Naive thymus-derived CD4-positive, alpha-beta T cell (primary cell): ENCODE results near the gene SH3RF3. TPM values are rescaled to one million over a fixed set of nuclear protein-coding genes. Genes with fewer than 3 reads are reported as not detected.

Experiments used
- ATAC-seq: fragments of 150-1000 bp; cut with Tn5 transposase; 2 replicates; pipeline ENCODE4 v1.10.0; 2021; ENCODE audit warnings: mild to moderate bottlenecking, moderate library complexity
- CTCF ChIA-PET: fragments of 350-600 bp; sonication (Branson Sonifier 250); formaldehyde crosslinking; loops from one replicate; lab custom pipeline; 2021; ENCODE audit warnings: antibody characterized with exemption; lab: Charles Lee
- POLR2A ChIA-PET: fragments of 350-600 bp; sonication (Branson Sonifier 250); formaldehyde crosslinking; loops from one replicate; lab custom pipeline; 2021; ENCODE audit warnings: antibody characterized with exemption, inconsistent platforms; lab: Charles Lee
- DNase-seq, 9 donors: peaks; one replicate each; pipeline versions ENCODE4 v3.0.0 to v3.0.0-alpha.2; 2020 to 2022; ENCODE audit warnings: mixed read lengths in 1 of 9
- H3K27ac ChIP-seq: one replicate; pipeline ENCODE4 v1.7.0; 2013; ENCODE audit warnings: mild to moderate bottlenecking, low read depth, low read length, moderate library complexity
- H3K27me3 ChIP-seq, 2 donors: one replicate each; pipeline ENCODE4 v1.7.0; 2013; ENCODE audit warnings: low read length in 2 of 2, mild to moderate bottlenecking in 2 of 2, moderate library complexity in 2 of 2; ENCODE audit not compliant: control insufficient read depth in 2 of 2, insufficient read depth in 2 of 2
- H3K36me3 ChIP-seq, 3 experiments: 1 replicate in 2 of 3; 2 replicates in 1 of 3; pipeline ENCODE4 v1.7.0; 2013; ENCODE audit warnings: low read length in 3 of 3, mild to moderate bottlenecking in 3 of 3, moderate library complexity in 1 of 3; ENCODE audit not compliant: insufficient read depth in 3 of 3, control insufficient read depth in 2 of 3
- H3K4me1 ChIP-seq, 2 donors: one replicate each; pipeline ENCODE4 v1.7.0; 2013; ENCODE audit warnings: low read length in 2 of 2, mild to moderate bottlenecking in 2 of 2, moderate library complexity in 1 of 2; ENCODE audit not compliant: control insufficient read depth in 2 of 2, insufficient read depth in 2 of 2
- H3K4me3 ChIP-seq: 2 replicates; pipeline ENCODE4 v1.7.0; 2013; ENCODE audit warnings: mild to moderate bottlenecking, low read length
- H3K9me3 ChIP-seq, 3 experiments: 1 replicate in 2 of 3; 2 replicates in 1 of 3; pipeline ENCODE4 v1.7.0; 2013; ENCODE audit warnings: low read length in 3 of 3; ENCODE audit not compliant: control insufficient read depth in 2 of 3
- H3K27ac Mint-ChIP-seq, 9 donors: one replicate each; pipeline ENCODE4 v1.8.0; 2020 to 2022; ENCODE audit warnings: mixed read lengths in 9 of 9, mild to moderate bottlenecking in 8 of 9, moderate library complexity in 5 of 9, inconsistent platforms in 2 of 9
- H3K27me3 Mint-ChIP-seq, 5 donors: one replicate each; pipeline ENCODE4 v1.8.0; 2021 to 2022; ENCODE audit warnings: mixed read lengths in 5 of 5, mild to moderate bottlenecking in 1 of 5
- H3K36me3 Mint-ChIP-seq, 5 donors: one replicate each; pipeline ENCODE4 v1.8.0; 2020 to 2022; ENCODE audit warnings: mixed read lengths in 5 of 5, mild to moderate bottlenecking in 3 of 5, inconsistent platforms in 1 of 5
- H3K4me1 Mint-ChIP-seq, 7 donors: one replicate each; pipeline ENCODE4 v1.8.0; 2020 to 2022; ENCODE audit warnings: mixed read lengths in 7 of 7, mild to moderate bottlenecking in 3 of 7, inconsistent platforms in 1 of 7
- H3K4me3 Mint-ChIP-seq, 10 donors: one replicate each; pipeline ENCODE4 v1.8.0; 2020 to 2022; ENCODE audit warnings: mild to moderate bottlenecking in 10 of 10, mixed read lengths in 10 of 10, moderate library complexity in 6 of 10, inconsistent platforms in 2 of 10
- H3K9me3 Mint-ChIP-seq, 11 donors: one replicate each; pipeline ENCODE4 v1.8.0; 2020 to 2022; ENCODE audit warnings: mixed read lengths in 11 of 11, mild to moderate bottlenecking in 4 of 11, inconsistent platforms in 1 of 11, moderate library complexity in 1 of 11
- intact Hi-C, 2 donors: fragments of 100-400 bp; cut with micrococcal nuclease; formaldehyde crosslinking; loops; one replicate each; pipeline ENCODE4 v1.15.1; 2023
- polyA plus RNA-seq, 2 donors: library from polyadenylated mRNA; unstranded; fragments of 300-500 nt; fragmentation: Illumina TruSeq; gene quantifications; one replicate each; pipeline ENCODE4 v1.2.3, GENCODE V29; 2021
- total RNA-seq, 6 experiments: library from RNA in 5 of 6; stranded (reverse) in 5 of 6; gene quantifications; 1 replicate in 5 of 6; 2 replicates in 1 of 6; pipeline ENCODE4 v1.2.3 and lab custom pipeline; 2021 to 2026

SH3RF3 gene
- total and polyA plus RNA-seq, 7 experiments from 2014 or later, result 0.19 to 11.5 (median 4.8) TPM

DNA sequence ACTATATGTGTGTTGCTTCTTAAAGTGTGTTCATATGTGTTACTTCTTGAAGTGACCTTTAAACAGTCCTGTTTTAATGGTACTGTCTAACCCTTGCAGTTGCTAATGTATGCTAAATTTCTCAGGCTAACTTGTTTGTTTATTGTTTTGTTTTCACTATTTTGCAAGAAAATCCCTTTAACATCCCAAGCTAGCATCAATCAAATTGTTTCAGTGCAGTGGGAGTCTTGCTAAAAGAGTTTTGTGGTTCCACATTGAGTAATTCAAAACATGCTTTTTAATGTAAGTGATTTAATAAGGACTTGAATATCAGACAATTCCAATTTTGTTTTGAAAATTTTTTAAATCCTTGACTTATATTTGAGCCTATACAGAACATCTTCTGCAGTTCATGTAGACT is 3.6 kb downstream of the SH3RF3 start:
- no peaks in the 10 kb centered on the region for H3K9me3 Mint-ChIP-seq
- H3K27ac Mint-ChIP-seq, result no peak overlapping the region
- no peaks in the 10 kb centered on the region for H3K9me3 ChIP-seq
- H3K36me3 ChIP-seq, result no peaks in the 10 kb centered on the region
- H3K4me3 ChIP-seq, result no peak overlapping the region
- DNase-seq, result no peak
- CTCF ChIA-PET, result interaction anchor here (0.7 to 1.0 kb wide), 2 partner anchors 339 to 377 kb away, joined by 3 to 4 read pairs; no protein-coding TSS in a partner anchor
- ATAC-seq, result no peak
- H3K27ac ChIP-seq, result no peak overlapping the region
- intact Hi-C loops, result no loop called here
- H3K4me1 Mint-ChIP-seq, result peaks cover 14 to 81% (median 70%) of the 10 kb centered on the region in 7 donors
- H3K27me3 ChIP-seq, result no peaks in the 10 kb centered on the region
- peaks cover 0 to 73% (median 0%) of the 10 kb centered on the region in 5 donors for H3K27me3 Mint-ChIP-seq
- H3K4me3 Mint-ChIP-seq, result peak overlapping the region in 1 of 10 donors; percentile 2
- H3K4me1 ChIP-seq, result peaks cover 0 to 19% of the 10 kb centered on the region in 2 donors
- H3K36me3 Mint-ChIP-seq, result no peaks in the 10 kb centered on the region
- POLR2A ChIA-PET, result interaction anchor here (0.6 to 1.3 kb wide), 3 partner anchors 201 to 335 kb away, joined by 3 to 6 read pairs (median 4); no protein-coding TSS in a partner anchor

DNA sequence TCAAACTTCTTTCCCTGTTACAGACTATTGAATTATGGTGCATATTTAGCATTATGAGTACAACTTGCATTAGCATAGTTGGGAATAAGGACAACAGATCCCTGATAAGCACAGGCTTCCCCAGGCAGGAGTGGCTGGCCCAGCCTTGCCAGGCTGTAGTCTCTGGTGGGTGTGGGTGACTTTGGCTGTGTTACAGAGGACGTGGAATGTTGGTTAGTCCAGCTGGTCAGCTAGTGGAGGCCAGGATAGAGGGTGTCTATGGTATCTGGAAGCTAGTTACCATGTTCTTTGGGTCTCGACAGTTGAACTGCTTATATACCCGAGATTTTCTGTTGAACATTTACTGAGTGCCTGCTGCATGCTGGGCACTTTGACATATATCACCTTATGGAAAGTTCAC is 4.7 kb downstream of the SH3RF3 start:
- Mint-ChIP-seq H3K27ac (peak overlapping the region in 1 of 9 donors; percentile 56), H3K27me3 (peaks cover 0 to 75% (median 0%) of the 10 kb centered on the region in 5 donors), H3K36me3 (no peaks in the 10 kb centered on the region), H3K4me3 (no peak overlapping the region), H3K9me3 (no peaks in the 10 kb centered on the region), H3K4me1 (peaks cover 17 to 87% (median 72%) of the 10 kb centered on the region in 7 donors)
- Histone ChIP-seq H3K27me3 (no peaks in the 10 kb centered on the region), H3K4me1 (peaks cover 0 to 15% of the 10 kb centered on the region in 2 donors), H3K36me3 (no peaks in the 10 kb centered on the region), H3K4me3 (no peak overlapping the region), H3K27ac (no peak overlapping the region), H3K9me3 (no peaks in the 10 kb centered on the region)
- intact Hi-C loops, result no loop called here
- POLR2A ChIA-PET, result interaction anchor here (0.9 kb wide), 1 partner anchor 206 kb away, joined by 3 read pairs; no protein-coding TSS in a partner anchor
- CTCF ChIA-PET, result no interaction called here
- ATAC-seq, result no peak
- DNase-seq, result no peak

DNA sequence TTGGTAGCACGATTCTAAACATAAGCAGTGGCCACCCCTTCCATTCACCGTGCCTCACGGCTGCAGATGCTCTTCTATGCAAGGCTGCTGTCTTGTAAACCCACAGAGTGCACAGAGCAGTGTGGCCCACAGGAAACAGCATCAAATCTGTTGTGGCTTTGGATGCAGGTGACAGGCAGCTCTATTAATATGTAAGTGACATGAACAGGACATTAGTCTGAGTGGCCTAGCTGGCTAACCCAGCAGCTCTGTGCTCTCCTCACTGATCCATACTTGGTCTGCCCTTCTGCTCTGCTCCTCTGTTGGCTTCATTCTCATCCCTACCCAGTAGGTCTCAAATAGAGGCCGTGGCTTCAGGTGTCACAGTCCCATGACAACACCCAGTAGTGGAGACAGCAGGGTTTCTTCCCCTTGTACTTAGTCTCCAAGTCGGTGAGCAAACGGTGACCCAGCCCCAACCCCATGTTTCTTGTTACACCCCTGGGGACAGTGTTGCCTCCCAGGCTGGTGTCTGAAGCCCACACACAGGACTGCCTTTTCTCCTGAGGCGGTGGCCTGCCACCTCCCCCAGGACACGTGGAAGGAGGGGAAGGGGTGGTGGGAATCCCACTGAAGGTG is 5.8 kb downstream of the SH3RF3 start:
- ChIA-PET POLR2A (interaction anchor here (0.9 kb wide), 1 partner anchor 207 kb away, joined by 3 read pairs; no protein-coding TSS in a partner anchor), CTCF (no interaction called here)
- H3K4me3 Mint-ChIP-seq, result peak overlapping the region in 3 of 10 donors; percentile 6 to 46 (median 12)
- Histone ChIP-seq H3K4me3 (no peak overlapping the region), H3K4me1 (peaks cover 0 to 15% of the 10 kb centered on the region in 2 donors), H3K27ac (no peak overlapping the region), H3K27me3 (no peaks in the 10 kb centered on the region), H3K36me3 (no peaks in the 10 kb centered on the region), H3K9me3 (no peaks in the 10 kb centered on the region)
- H3K27ac Mint-ChIP-seq, result peak overlapping the region in 2 of 9 donors; percentile 26 to 38
- intact Hi-C loops, result no loop called here
- peaks cover 21 to 97% (median 78%) of the 10 kb centered on the region in 7 donors for H3K4me1 Mint-ChIP-seq
- H3K9me3 Mint-ChIP-seq, result no peaks in the 10 kb centered on the region
- no peaks in the 10 kb centered on the region for H3K36me3 Mint-ChIP-seq
- DNase-seq (no peak), ATAC-seq (peak; percentile 24)
- H3K27me3 Mint-ChIP-seq, result peaks cover 0 to 82% (median 0%) of the 10 kb centered on the region in 5 donors

DNA sequence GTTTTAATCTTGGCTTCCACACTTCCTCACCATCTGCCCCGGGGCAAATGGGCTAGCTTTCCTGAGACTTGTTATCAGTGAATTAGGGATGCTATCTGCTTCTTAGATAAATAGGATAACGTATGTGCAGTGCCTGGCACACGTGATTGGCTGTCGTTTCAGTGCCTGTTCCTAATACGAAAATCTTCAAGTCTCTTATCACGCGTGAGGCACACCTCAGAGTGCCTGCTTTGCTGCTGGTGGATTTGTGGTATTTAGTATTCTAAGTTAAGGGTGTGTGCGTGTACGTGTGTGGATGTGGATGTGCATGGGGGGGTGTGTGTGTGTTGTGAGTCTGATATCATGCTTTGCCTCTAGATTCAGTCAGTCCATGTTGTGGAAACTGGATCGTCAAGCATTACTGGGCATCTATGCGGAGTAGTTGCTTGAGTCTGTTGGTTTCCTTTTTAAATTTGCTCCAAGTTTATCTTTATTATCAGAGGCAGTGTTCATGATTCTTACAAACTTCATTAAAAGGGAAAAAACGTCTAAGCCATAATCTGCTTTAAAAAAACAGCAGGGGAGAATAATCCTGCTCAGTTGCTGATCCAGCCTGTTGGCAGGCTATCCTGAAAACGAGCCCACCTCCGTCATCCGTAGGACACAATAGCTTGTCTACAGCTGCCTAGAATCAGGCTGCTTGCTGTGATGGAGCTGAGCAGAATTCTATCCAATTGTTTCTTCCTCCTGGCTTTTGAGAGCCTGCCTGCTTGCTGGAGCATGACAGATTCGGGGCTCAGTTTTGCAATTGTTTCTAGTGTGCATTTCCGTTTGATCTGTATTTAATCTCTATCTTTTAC is 6.6 kb downstream of the SH3RF3 start:
- Histone ChIP-seq H3K27me3 (no peaks in the 10 kb centered on the region), H3K4me1 (peaks cover 0 to 9% of the 10 kb centered on the region in 2 donors), H3K9me3 (no peaks in the 10 kb centered on the region), H3K27ac (no peak overlapping the region), H3K36me3 (no peaks in the 10 kb centered on the region), H3K4me3 (no peak overlapping the region)
- CTCF ChIA-PET, result no interaction called here
- Mint-ChIP-seq H3K27me3 (peaks cover 0 to 82% (median 0%) of the 10 kb centered on the region in 5 donors), H3K27ac (peak overlapping the region in 3 of 9 donors; percentile 12 to 57 (median 22)), H3K4me3 (no peak overlapping the region), H3K4me1 (peaks cover 15 to 91% (median 75%) of the 10 kb centered on the region in 7 donors), H3K9me3 (no peaks in the 10 kb centered on the region), H3K36me3 (no peaks in the 10 kb centered on the region)
- DNase-seq, result no peak
- ATAC-seq, result no peak
- intact Hi-C loops, result no loop called here
- POLR2A ChIA-PET, result no interaction called here

DNA sequence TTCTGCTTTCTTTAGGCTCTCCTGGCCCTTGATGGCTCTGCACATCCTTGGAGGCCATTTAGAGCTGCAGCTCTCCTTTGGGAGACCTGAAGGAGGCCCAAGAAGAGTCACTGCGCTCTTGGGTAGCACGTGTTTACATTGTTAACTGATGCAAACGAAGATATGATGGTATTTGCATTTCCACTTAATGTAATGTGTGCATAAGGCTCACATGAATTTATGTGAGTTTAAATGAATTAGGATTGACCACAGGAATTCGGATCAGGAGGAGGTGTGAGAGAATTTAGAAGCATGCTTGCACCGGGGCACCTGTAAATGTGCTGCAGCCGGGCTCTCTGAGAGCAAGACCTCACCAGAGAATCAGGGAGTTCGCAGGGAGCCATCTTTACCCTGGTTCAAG is 7.5 kb downstream of the SH3RF3 start:
- intact Hi-C loops, result no loop called here
- no peaks in the 10 kb centered on the region for H3K36me3 Mint-ChIP-seq
- H3K27me3 Mint-ChIP-seq, result peaks cover 0 to 79% (median 0%) of the 10 kb centered on the region in 5 donors
- Histone ChIP-seq H3K4me3 (no peak overlapping the region), H3K36me3 (no peaks in the 10 kb centered on the region), H3K27me3 (no peaks in the 10 kb centered on the region), H3K4me1 (peaks cover 0 to 7% of the 10 kb centered on the region in 2 donors), H3K27ac (no peak overlapping the region), H3K9me3 (no peaks in the 10 kb centered on the region)
- ATAC-seq (no peak), DNase-seq (no peak)
- H3K4me3 Mint-ChIP-seq, result no peak overlapping the region
- no peaks in the 10 kb centered on the region for H3K9me3 Mint-ChIP-seq
- CTCF ChIA-PET, result no interaction called here
- peak overlapping the region in 1 of 9 donors; percentile 27 for H3K27ac Mint-ChIP-seq
- POLR2A ChIA-PET, result no interaction called here
- H3K4me1 Mint-ChIP-seq, result peaks cover 10 to 81% (median 70%) of the 10 kb centered on the region in 7 donors

DNA sequence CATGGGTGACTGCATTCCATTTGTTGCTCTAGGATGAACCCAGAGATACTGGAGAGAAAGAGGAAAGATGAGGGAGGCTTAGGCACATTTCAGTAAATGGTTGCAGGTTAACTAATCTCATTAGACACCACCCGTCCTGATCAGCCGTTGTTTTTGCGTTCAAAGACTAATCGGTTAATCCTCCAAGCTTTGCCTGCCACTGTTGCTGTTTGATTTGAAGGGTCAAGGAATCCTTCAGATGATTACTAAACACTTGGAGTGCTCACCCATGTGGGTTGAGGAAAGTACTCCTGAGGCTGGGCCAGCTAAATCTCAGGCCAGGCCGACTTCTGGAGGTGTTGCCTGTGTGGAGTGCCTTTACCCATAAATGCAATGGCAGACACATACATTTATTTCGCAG is 8.6 kb downstream of the SH3RF3 start:
- Mint-ChIP-seq H3K4me3 (no peak overlapping the region), H3K27me3 (peaks cover 0 to 75% (median 0%) of the 10 kb centered on the region in 5 donors), H3K4me1 (peaks cover 9 to 75% (median 63%) of the 10 kb centered on the region in 7 donors), H3K36me3 (no peaks in the 10 kb centered on the region), H3K27ac (peak overlapping the region in 1 of 9 donors; percentile 67), H3K9me3 (no peaks in the 10 kb centered on the region)
- Histone ChIP-seq H3K4me3 (no peak overlapping the region), H3K9me3 (no peaks in the 10 kb centered on the region), H3K27ac (no peak overlapping the region), H3K27me3 (no peaks in the 10 kb centered on the region), H3K36me3 (no peaks in the 10 kb centered on the region), H3K4me1 (peaks cover 0 to 7% of the 10 kb centered on the region in 2 donors)
- ATAC-seq (no peak), DNase-seq (no peak)
- intact Hi-C loops, result no loop called here
- POLR2A ChIA-PET, result interaction anchor here (1.6 kb wide), 1 partner anchor 9 kb away, joined by 5 read pairs; the partner anchor contains the start of gene SH3RF3
- CTCF ChIA-PET, result interaction anchor here (0.6 kb wide), 1 partner anchor 282 kb away, joined by 4 read pairs; no protein-coding TSS in a partner anchor
